GM12878 (cell line): ENCODE measurements around the gene EMID1. TPM values are rescaled to one million over a fixed set of nuclear protein-coding genes. Genes with fewer than 3 reads are reported as not detected.

Experiments
- ATAC-seq: fragments of 200-7000 bp; cut with Tn5 transposase; 3 replicates; pipeline ENCODE4 v1.9.1; 2020; ENCODE audit warnings: mild to moderate bottlenecking, moderate library complexity
- BruUV-seq: library from RNA; stranded (reverse); fragments of 400-500 nt; replicated peaks from 2 replicates; lab custom pipeline; 2021; lab: Mats Ljungman, UMichigan
- CTCF ChIA-PET: fragments of 300-600 bp; sonication (Branson Sonifier 250); formaldehyde crosslinking; extraction: SDS; loops from one replicate; lab custom pipeline; 2021; ENCODE audit warnings: inconsistent platforms; lab: Yijun Ruan, JAX
- POLR2A ChIA-PET: fragments of 350-600 bp; formaldehyde crosslinking; extraction: SDS; loops from one replicate; lab custom pipeline; 2021; ENCODE audit warnings: inconsistent platforms; lab: Charles Lee
- RAD21 ChIA-PET: fragments of 300-600 bp; sonication (Branson Sonifier 250); formaldehyde crosslinking; loops from one replicate; lab custom pipeline; 2023; ENCODE audit warnings: antibody characterized with exemption; ENCODE audit not compliant: unreplicated experiment; lab: Charles Lee
- SMC1A ChIA-PET: fragments of 300-600 bp; sonication (Branson Sonifier 250); formaldehyde crosslinking; loops from one replicate; lab custom pipeline; 2023; ENCODE audit not compliant: unreplicated experiment, uncharacterized antibody; lab: Charles Lee
- DNase-seq: peaks from one replicate; pipeline ENCODE4 v3.0.0-alpha.2; 2011; ENCODE audit warnings: low read depth, low spot score
- FAIRE-seq: peaks from 3 replicates; lab custom pipeline; 2011; peaks lifted over from hg19 to GRCh38; lab: Jason Lieb, UNC
- H2AFZ ChIP-seq: 2 replicates; pipeline ENCODE4 v1.6.0; 2011; ENCODE audit warnings: low read depth, low read length, control low read depth; ENCODE audit not compliant: control insufficient read depth
- H3K27ac ChIP-seq: 2 replicates; pipeline ENCODE4 v1.5.1; 2011; ENCODE audit warnings: control low read depth; ENCODE audit not compliant: control insufficient read depth, insufficient read depth
- H3K27me3 ChIP-seq, 2 experiments: replicated peaks in 1 of 2; 2 replicates each; pipeline versions ENCODE4 v1.6.0 to v1.6.1; 2011; ENCODE audit warnings: low read length in 1 of 2; ENCODE audit not compliant: control insufficient read depth in 2 of 2, insufficient read depth in 2 of 2
- H3K36me3 ChIP-seq, 2 experiments: 2 replicates each; pipeline ENCODE4 v1.5.1; 2011; ENCODE audit warnings: low read length in 1 of 2; ENCODE audit not compliant: control insufficient read depth in 2 of 2, insufficient read depth in 2 of 2
- H3K4me1 ChIP-seq: 2 replicates; pipeline ENCODE4 v1.6.1; 2011; ENCODE audit warnings: mild to moderate bottlenecking, low read length, moderate library complexity, mixed read lengths; ENCODE audit not compliant: control insufficient read depth, insufficient read depth
- H3K4me2 ChIP-seq: 2 replicates; pipeline ENCODE4 v1.6.0; 2011; ENCODE audit warnings: control low read depth; ENCODE audit not compliant: control insufficient read depth, insufficient read depth
- H3K4me3 ChIP-seq: fragments of 200-600 bp; sonication (generic); 2 replicates; pipeline ENCODE4 v1.5.1; 2016
- H3K79me2 ChIP-seq: 2 replicates; pipeline ENCODE4 v1.6.0; 2011; ENCODE audit warnings: low read length; ENCODE audit not compliant: control insufficient read depth, insufficient read depth
- H3K9ac ChIP-seq: 2 replicates; pipeline ENCODE4 v1.8.0; 2011; ENCODE audit warnings: low read length, control low read depth, mixed read lengths; ENCODE audit not compliant: control insufficient read depth, insufficient read depth
- H3K9me3 ChIP-seq: replicated peaks from 3 replicates; pipeline ENCODE4 v1.5.1; 2011; ENCODE audit warnings: mild to moderate bottlenecking, low read length; ENCODE audit not compliant: control insufficient read depth, insufficient read depth
- H4K20me1 ChIP-seq: 2 replicates; pipeline ENCODE4 v1.6.0; 2011; ENCODE audit not compliant: control insufficient read depth, insufficient read depth
- ASH2L ChIP-seq: fragments of 300-600, 200-600 bp; sonication (generic); IDR thresholded peaks from 2 replicates; pipeline ENCODE4 v1.6.1; 2017; ENCODE audit warnings: low read depth, mild to moderate bottlenecking, borderline replicate concordance
- ATF2 ChIP-seq: IDR thresholded peaks from 2 replicates; pipeline ENCODE4 v1.6.1; 2012; ENCODE audit warnings: low read length, inconsistent platforms
- BHLHE40 ChIP-seq, 2 experiments: fragments of 450-650 bp in 1 of 2; IDR thresholded peaks; 2 replicates each; pipeline ENCODE4 v1.6.1; 2011 to 2017; ENCODE audit warnings: low read depth in 2 of 2, borderline replicate concordance in 1 of 2, improper control_type of control experiment in 1 of 2, low read length in 1 of 2, mild to moderate bottlenecking in 1 of 2
- CHD2 ChIP-seq: IDR thresholded peaks from 2 replicates; pipeline ENCODE4 v1.6.1; 2011; ENCODE audit warnings: low read depth, low read length, improper control_type of control experiment, borderline replicate concordance
- EED ChIP-seq: sonication (generic); IDR thresholded peaks from 2 replicates; pipeline ENCODE4 v1.6.1; 2016; ENCODE audit warnings: antibody characterized with exemption, low read depth
- FOXM1 ChIP-seq: IDR thresholded peaks from 2 replicates; pipeline ENCODE4 v1.6.1; 2012; ENCODE audit warnings: low read depth, mild to moderate bottlenecking, inconsistent platforms, low read length, moderate library complexity
- KLF5 ChIP-seq: fragments of 450-650 bp; IDR thresholded peaks from 2 replicates; pipeline ENCODE4 v1.6.1; 2014; ENCODE audit warnings: mild to moderate bottlenecking; ENCODE audit not compliant: partially characterized antibody
- MEF2A ChIP-seq: IDR thresholded peaks from 2 replicates; pipeline ENCODE4 v1.6.1; 2011; ENCODE audit warnings: low read depth, mild to moderate bottlenecking, low read length, moderate library complexity; ENCODE audit not compliant: insufficient read depth
- MTA2 ChIP-seq: fragments of 450-650 bp; IDR thresholded peaks from 2 replicates; pipeline ENCODE4 v1.6.1; 2016; ENCODE audit warnings: low read depth, mild to moderate bottlenecking, moderate library complexity
- MTA3 ChIP-seq: IDR thresholded peaks from 2 replicates; pipeline ENCODE4 v1.6.1; 2012; ENCODE audit warnings: low read length, inconsistent platforms, borderline replicate concordance
- NR2C2 ChIP-seq: IDR thresholded peaks from 2 replicates; pipeline ENCODE4 v1.6.1; 2011; ENCODE audit warnings: borderline replicate concordance, low read depth; ENCODE audit not compliant: control insufficient read depth, insufficient read length
- POLR2A ChIP-seq: IDR thresholded peaks from 2 replicates; pipeline ENCODE4 v1.6.1; 2011; ENCODE audit warnings: low read depth, mild to moderate bottlenecking, low read length
- RAD21 ChIP-seq: IDR thresholded peaks from 2 replicates; pipeline ENCODE4 v1.6.1; 2011; ENCODE audit warnings: mild to moderate bottlenecking, low read depth, low read length, moderate library complexity; ENCODE audit not compliant: insufficient read depth
- SREBF1 ChIP-seq: IDR thresholded peaks from 2 replicates; pipeline ENCODE4 v1.6.1; 2012; ENCODE audit warnings: mild to moderate bottlenecking, low read length
- USF1 ChIP-seq: IDR thresholded peaks from 2 replicates; pipeline ENCODE4 v1.6.1; 2011; ENCODE audit warnings: borderline replicate concordance, low read depth, mild to moderate bottlenecking, moderate library complexity, mixed read lengths, low read length; ENCODE audit not compliant: insufficient read depth; ENCODE audit errors: extremely low read length
- YY1 ChIP-seq: IDR thresholded peaks from 2 replicates; pipeline ENCODE4 v1.6.1; 2011; ENCODE audit warnings: low read depth, mild to moderate bottlenecking, low read length
- ZNF274 ChIP-seq: IDR thresholded peaks from one replicate; pipeline ENCODE4 v1.8.0; 2011; ENCODE audit not compliant: insufficient read length, insufficient read depth
- ZZZ3 ChIP-seq: IDR thresholded peaks from 2 replicates; pipeline ENCODE4 v1.6.1; 2011; ENCODE audit warnings: low read depth; ENCODE audit not compliant: control insufficient read depth, insufficient read length
- WGBS: methylation state at CpG from one replicate; pipeline ENCODE4 v1.1.6; 2016; ENCODE audit warnings: low lambda C conversion rate; ENCODE audit not compliant: insufficient replicate concordance, insufficient coverage; ENCODE audit errors: missing lambda C conversion rate; 5-methylcytosine and 5-hydroxymethylcytosine counted together
- in situ Hi-C: fragments of 300-500 bp; cut with MboI; formaldehyde crosslinking; loops from 9 replicates; pipeline ENCODE4 v1.14.3; 2018; ENCODE audit warnings: mixed read lengths
- intact Hi-C: fragments of 100-400 bp; cut with micrococcal nuclease; formaldehyde crosslinking; loops from one replicate; pipeline ENCODE4 v1.14.2; 2022; ENCODE audit not compliant: unreplicated experiment
- polyA plus RNA-seq, 11 experiments: library from polyadenylated mRNA; depleted of rRNA in 4 of 11; unstranded in 6 of 11; stranded (reverse) in 5 of 11; fragments of >200 nt; fragmentation: Nextera tagmentation in 4 of 11; fragmentation: Illumina TruSeq in 1 of 11; extraction: Ambion mirVana in 4 of 11; extraction: Trizol in 1 of 11; gene quantifications; 1 replicate in 1 of 11; 2 replicates in 10 of 11; pipeline versions ENCODE4 v1.2.1 to v1.2.3, GENCODE V29; 2011 to 2016; ENCODE audit warnings: inconsistent platforms in 2 of 11, missing spikeins in 2 of 11, low read depth in 1 of 11
- total RNA-seq, 4 experiments: library from RNA; depleted of rRNA in 3 of 4; stranded (reverse); fragments of >200 nt in 3 of 4; fragmentation: Illumina TruSeq in 1 of 4; extraction: Trizol in 1 of 4; gene quantifications; 2 replicates each; pipeline versions ENCODE4 v1.2.1 to v1.2.3, GENCODE V29; 2013 to 2021

Gene EMID1
- total and polyA plus RNA-seq, 10 of the 15 experiments (the other 5 are each of a cell fraction or from before 2014, with no cell fraction given) = 1.2 to 60.3 (median 12.0) TPM

GRCh38 chr22:29202212-29203192, 3.2 kb upstream of the EMID1 start:
- Histone ChIP-seq H3K9me3 (no peaks in the 10 kb centered on the region), H3K27me3 (no peaks in the 10 kb centered on the region; a peak in 1 of 4 replicates), H3K9ac (peak overlapping the region; percentile 69), H4K20me1 (no peaks in the 10 kb centered on the region), H3K79me2 (peaks cover 30% of the 10 kb centered on the region), H3K4me3 (peak overlapping the region; percentile 15; the same call in 1 of the 2 replicates), H2AFZ (peak overlapping the region; percentile 48), H3K36me3 (no peaks in the 10 kb centered on the region), H3K27ac (peak overlapping the region; percentile 90), H3K4me1 (peaks cover 45% of the 10 kb centered on the region), H3K4me2 (peak overlapping the region; percentile 61)
- FAIRE-seq (peak; percentile 68), ATAC-seq (peak; percentile 77), DNase-seq (peak; percentile 91)
- in situ Hi-C loops = loop anchor here (5.0 kb wide), 1 partner anchor 35 kb away; no protein-coding TSS in a partner anchor
- ChIA-PET RAD21 (interaction anchor here (0.6 to 10.8 kb wide), 17 partner anchors 8 to 391 kb away, joined by 3 to 153 read pairs (median 4); no protein-coding TSS in a partner anchor), CTCF (interaction anchor here (0.7 to 6.7 kb wide), 15 partner anchors 10 to 49 kb away, joined by 3 to 78 read pairs (median 4); no protein-coding TSS in a partner anchor), POLR2A (interaction anchor here (0.8 to 15.3 kb wide), 12 partner anchors 8 to 403 kb away, joined by 3 to 239 read pairs (median 4); no protein-coding TSS in a partner anchor), SMC1A (interaction anchor here (0.6 to 16.1 kb wide), 21 partner anchors 8 to 347 kb away, joined by 3 to 165 read pairs (median 4); no protein-coding TSS in a partner anchor)
- TSS peak; percentile 54 for BruUV-seq
- WGBS = 11% methylated on average over 23 of the region's 24 CpGs
- intact Hi-C loops = loop anchor here (1.0 to 5.0 kb wide), 3 partner anchors 35 to 125 kb away; no protein-coding TSS in a partner anchor
- TF ChIP-seq NR2C2 (no peak), EED (peak; percentile 99), YY1 (peak; percentile 67), ASH2L (no peak), MTA2 (peak; percentile 86; the same call in 1 of the 2 replicates), SREBF1 (no peak), POLR2A (peak; percentile 79), USF1 (no peak), MTA3 (peak; percentile 59; the same call in 1 of the 2 replicates), BHLHE40 (IDR thresholded peaks at IDR 0.05; ENCODE audit: borderline replicate concordance in 1 of 2, low read depth in 2 of 2, low read length in 1 of 2) (peak; percentile 80 to 85), KLF5 (peak; percentile 61), MEF2A (peak; percentile 82), FOXM1 (peak; percentile 88), CHD2 (peak; percentile 79; the same call in 1 of the 2 replicates), ZZZ3 (no peak), ZNF274 (no peak), ATF2 (peak; percentile 70), RAD21 (peak; percentile 15; the same call in 1 of the 2 replicates)
